Astrocyte (in vitro differentiated cells and primary cell): ENCODE results near the gene CEP350.

Source experiments
- CTCF ChIP-seq: IDR thresholded peaks from 2 replicates; pipeline ENCODE4 v1.5.1; 2011; ENCODE audit warnings: low read depth, mild to moderate bottlenecking, inconsistent platforms, low read length, moderate library complexity; ENCODE audit not compliant: insufficient read depth
- EZH2 ChIP-seq: IDR thresholded peaks from 2 replicates; pipeline ENCODE4 v1.6.1; 2012; ENCODE audit warnings: mild to moderate bottlenecking, low read length, inconsistent platforms; ENCODE audit not compliant: insufficient read depth

- TF ChIP-seq CTCF, result no peak
- TF ChIP-seq EZH2, result no peak
Measured at GRCh38 chr1:180112984-180113647, 158.5 kb downstream of the CEP350 start.
